HFF-Myc (cell line): Measurements from ENCODE around the gene POLK.
A peak's percentile ranks its signal among the peaks of the same experiment; 100 is the strongest.

Experiments used
- DNase-seq: peaks from one replicate; pipeline ENCODE4 v3.0.0-alpha.2; 2011; ENCODE audit warnings: low read depth; ENCODE audit errors: extremely low read depth
- H3K4me3 ChIP-seq: replicated peaks from 2 replicates; pipeline ENCODE4 v1.5.1; 2011; ENCODE audit warnings: low read depth, mild to moderate bottlenecking, control low read depth, low read length
- CTCF ChIP-seq: IDR thresholded peaks from 2 replicates; pipeline ENCODE4 v1.5.1; 2012; ENCODE audit warnings: mild to moderate bottlenecking, low read depth, low read length, control low read depth; ENCODE audit errors: missing control alignments

Gene POLK

GRCh38 chr5:75521195-75521594 is 9.5 kb downstream of the POLK start:
- no peak overlapping the region for H3K4me3 ChIP-seq
- TF ChIP-seq CTCF, result no peak
- DNase-seq, result no peak

- no peak overlapping the region for H3K4me3 ChIP-seq
- no peak for TF ChIP-seq CTCF
- DNase-seq, result no peak
Observed at GRCh38 chr5:75522025-75522424, 10.3 kb downstream of the POLK start.

- DNase-seq, result no peak
- H3K4me3 ChIP-seq, result no peak overlapping the region
- no peak for TF ChIP-seq CTCF
Observed at GRCh38 chr5:75522542-75522941, 10.9 kb downstream of the POLK start.

GRCh38 chr5:75523275-75523674 is 11.6 kb downstream of the POLK start:
- DNase-seq, result no peak
- H3K4me3 ChIP-seq, result no peak overlapping the region
- no peak for TF ChIP-seq CTCF

- DNase-seq, result peak; percentile 54
- no peak for TF ChIP-seq CTCF
- no peak overlapping the region for H3K4me3 ChIP-seq
Observed at GRCh38 chr5:75524071-75524470, 12.4 kb downstream of the POLK start.

GRCh38 chr5:75524591-75524990 is 12.9 kb downstream of the POLK start:
- H3K4me3 ChIP-seq, result no peak overlapping the region
- no peak for TF ChIP-seq CTCF
- DNase-seq, result no peak

GRCh38 chr5:75525344-75525743 is 13.7 kb downstream of the POLK start:
- DNase-seq, result no peak
- TF ChIP-seq CTCF, result no peak
- no peak overlapping the region for H3K4me3 ChIP-seq
